Measurements from ENCODE around the gene AURKA. TPM values are rescaled to one million over a fixed set of nuclear protein-coding genes. Genes with fewer than 3 reads are reported as not detected.

AURKA gene
- total and polyA plus RNA-seq, 9 of the 15 experiments (the other 6 are each of a cell fraction or from before 2014, with no cell fraction given) = 72.7 to 162 (median 113) TPM

GRCh38 chr20:56428410-56428809 is 36.4 kb upstream of the AURKA start:
- H3K4me2 ChIP-seq (ENCODE audit: insufficient read depth, low read length) = peak overlapping the region; percentile 64; the same call in 1 of the 2 replicates
- intact Hi-C loops (cut with micrococcal nuclease) = loop anchor here (2.0 kb wide), 1 partner anchor 16 kb away; the partner anchor contains the start of gene CASS4
- H3K9me1 ChIP-seq (ENCODE audit: control insufficient read depth, insufficient read depth, low read length) = no peaks in the 10 kb centered on the region
- ChIA-PET CTCF (ENCODE audit: low intra/inter-chr PET ratio) (no interaction called here), POLR2A (interaction anchor here (0.9 to 2.1 kb wide), 7 partner anchors 11 to 188 kb away, joined by 3 to 8 read pairs (median 5); partner anchors contain the start of genes AURKA and CSTF1)
- in situ Hi-C loops (cut with MboI) = no loop called here
- ATAC-seq (peak; percentile 17), DNase-seq (ENCODE audit: extremely low read depth in 1 of 4, low spot score in 3 of 4) (no peak), FAIRE-seq (no peak)
- H3K27me3 ChIP-seq (ENCODE audit: control insufficient read depth in 2 of 2, insufficient read depth in 2 of 2, low read length in 2 of 2) = no peaks in the 10 kb centered on the region
- H3K4me3 ChIP-seq = no peak overlapping the region
- TF ChIP-seq DIDO1 (tag; IDR thresholded peaks at IDR 0.05; ENCODE audit: low read depth) = no peak
- TF ChIP-seq, protein P1, sequence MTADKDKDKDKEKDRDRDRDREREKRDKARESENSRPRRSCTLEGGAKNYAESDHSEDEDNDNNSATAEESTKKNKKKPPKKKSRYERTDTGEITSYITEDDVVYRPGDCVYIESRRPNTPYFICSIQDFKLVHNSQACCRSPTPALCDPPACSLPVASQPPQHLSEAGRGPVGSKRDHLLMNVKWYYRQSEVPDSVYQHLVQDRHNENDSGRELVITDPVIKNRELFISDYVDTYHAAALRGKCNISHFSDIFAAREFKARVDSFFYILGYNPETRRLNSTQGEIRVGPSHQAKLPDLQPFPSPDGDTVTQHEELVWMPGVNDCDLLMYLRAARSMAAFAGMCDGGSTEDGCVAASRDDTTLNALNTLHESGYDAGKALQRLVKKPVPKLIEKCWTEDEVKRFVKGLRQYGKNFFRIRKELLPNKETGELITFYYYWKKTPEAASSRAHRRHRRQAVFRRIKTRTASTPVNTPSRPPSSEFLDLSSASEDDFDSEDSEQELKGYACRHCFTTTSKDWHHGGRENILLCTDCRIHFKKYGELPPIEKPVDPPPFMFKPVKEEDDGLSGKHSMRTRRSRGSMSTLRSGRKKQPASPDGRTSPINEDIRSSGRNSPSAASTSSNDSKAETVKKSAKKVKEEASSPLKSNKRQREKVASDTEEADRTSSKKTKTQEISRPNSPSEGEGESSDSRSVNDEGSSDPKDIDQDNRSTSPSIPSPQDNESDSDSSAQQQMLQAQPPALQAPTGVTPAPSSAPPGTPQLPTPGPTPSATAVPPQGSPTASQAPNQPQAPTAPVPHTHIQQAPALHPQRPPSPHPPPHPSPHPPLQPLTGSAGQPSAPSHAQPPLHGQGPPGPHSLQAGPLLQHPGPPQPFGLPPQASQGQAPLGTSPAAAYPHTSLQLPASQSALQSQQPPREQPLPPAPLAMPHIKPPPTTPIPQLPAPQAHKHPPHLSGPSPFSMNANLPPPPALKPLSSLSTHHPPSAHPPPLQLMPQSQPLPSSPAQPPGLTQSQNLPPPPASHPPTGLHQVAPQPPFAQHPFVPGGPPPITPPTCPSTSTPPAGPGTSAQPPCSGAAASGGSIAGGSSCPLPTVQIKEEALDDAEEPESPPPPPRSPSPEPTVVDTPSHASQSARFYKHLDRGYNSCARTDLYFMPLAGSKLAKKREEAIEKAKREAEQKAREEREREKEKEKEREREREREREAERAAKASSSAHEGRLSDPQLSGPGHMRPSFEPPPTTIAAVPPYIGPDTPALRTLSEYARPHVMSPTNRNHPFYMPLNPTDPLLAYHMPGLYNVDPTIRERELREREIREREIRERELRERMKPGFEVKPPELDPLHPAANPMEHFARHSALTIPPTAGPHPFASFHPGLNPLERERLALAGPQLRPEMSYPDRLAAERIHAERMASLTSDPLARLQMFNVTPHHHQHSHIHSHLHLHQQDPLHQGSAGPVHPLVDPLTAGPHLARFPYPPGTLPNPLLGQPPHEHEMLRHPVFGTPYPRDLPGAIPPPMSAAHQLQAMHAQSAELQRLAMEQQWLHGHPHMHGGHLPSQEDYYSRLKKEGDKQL (CRISPR knock-in tag; IDR thresholded peaks at IDR 0.05; ENCODE audit: borderline replicate concordance) = no peak
- no peak for TF ChIP-seq ZNF12 (CRISPR knock-in tag; IDR thresholded peaks at IDR 0.05)
- no peak for TF ChIP-seq SIRT6 (IDR thresholded peaks at IDR 0.05; ENCODE audit: low read depth, low read length)
- TF ChIP-seq HMGXB4 (CRISPR knock-in tag; IDR thresholded peaks at IDR 0.05) = no peak
- no peak for TF ChIP-seq MTA1 (IDR thresholded peaks at IDR 0.05; ENCODE audit: borderline replicate concordance)
- TF ChIP-seq ZNF561 (CRISPR knock-in tag; conservative IDR thresholded peaks at IDR 0.05) = no peak
- TF ChIP-seq ZNF589 (CRISPR knock-in tag; IDR thresholded peaks at IDR 0.05; ENCODE audit: low read depth) = no peak
- no peak for TF ChIP-seq ILK (tag; IDR thresholded peaks at IDR 0.05; ENCODE audit: borderline replicate concordance, low read depth)
- H3K36me3 ChIP-seq (ENCODE audit: control insufficient read depth, insufficient read depth, low read length) = peaks cover 86% of the 10 kb centered on the region
- H3K9ac ChIP-seq (ENCODE audit: insufficient read depth in 1 of 2, low read depth in 2 of 2, low read length in 2 of 2) = peak overlapping the region in 1 of 2 experiments; percentile 66; a peak in 1 of 4 replicates
- 61% methylated on average over 5 of the region's 5 CpGs for WGBS (ENCODE audit: insufficient coverage, low coverage, missing lambda C conversion rate)
- H3K4me1 ChIP-seq (replicated peaks in 1 of 2; ENCODE audit: control insufficient read depth in 2 of 2, insufficient read depth in 2 of 2, low read length in 2 of 2) = peaks cover 26 to 57% of the 10 kb centered on the region in 2 experiments
- H2AFZ ChIP-seq (ENCODE audit: low read depth, low read length) = no peak overlapping the region
- no TSS peak for BruUV-seq (replicated peaks)
- peaks cover 99% of the 10 kb centered on the region for H3K79me2 ChIP-seq (ENCODE audit: control insufficient read depth, insufficient read depth, low read length)
- H3K27ac ChIP-seq (ENCODE audit: extremely low read depth, low read depth, low read length) = peak overlapping the region; percentile 50; the same call in 2 of the 3 replicates
- H3K9me3 ChIP-seq (replicated peaks; ENCODE audit: control insufficient read depth, insufficient read depth, low read depth, low read length) = no peaks in the 10 kb centered on the region
- peaks cover 31% of the 10 kb centered on the region for H4K20me1 ChIP-seq (replicated peaks; ENCODE audit: control insufficient read depth, insufficient read depth, low read length)

Data from K562 (cell line).